ENCODE results near the gene DIAPH3.

GRCh38 chr13:59641817-59642216, 521.9 kb downstream of the DIAPH3 start:
- TF ChIP-seq SPI1 (IDR thresholded peaks at IDR 0.05; ENCODE audit: low read depth, low read length) (no peak), POLR2AphosphoS5 (IDR thresholded peaks at IDR 0.05; ENCODE audit: low read depth, low read length) (no peak), POLR2A (IDR thresholded peaks at IDR 0.05; ENCODE audit: low read depth, low read length) (no peak), TAF1 (IDR thresholded peaks at IDR 0.05; ENCODE audit: low read depth, low read length) (no peak), POU2F2 (IDR thresholded peaks at IDR 0.05; ENCODE audit: low read depth, low read length) (no peak), PAX5 (IDR thresholded peaks at IDR 0.05; ENCODE audit: insufficient read depth, low read length, severe bottlenecking) (no peak)
